Activated naive CD4-positive, alpha-beta T cell treated with anti-CD3 and anti-CD28 coated beads, Interleukin-2, amount 50 U/mL, for 72 hours (primary cell): ENCODE data around the gene XRN2. TPM values are rescaled to one million over a fixed set of nuclear protein-coding genes. Genes with fewer than 3 reads are reported as not detected.
"Not testable (repeated sequence)": the region's sequence is repeated elsewhere in the genome, so short reads cannot be mapped to it uniquely, and the experiment has no call there.

Experiments used
- ATAC-seq, 2 donors: fragments of 150-1000 bp; cut with Tn5 transposase; 2 replicates each; pipeline ENCODE4 v1.10.0; 2021; ENCODE audit warnings: mild to moderate bottlenecking in 2 of 2, moderate library complexity in 2 of 2
- DNase-seq, 2 donors: peaks; one replicate each; pipeline ENCODE4 v3.0.0; 2021 to 2022; ENCODE audit warnings: low spot score in 2 of 2
- H3K27ac Mint-ChIP-seq, 2 donors: one replicate each; pipeline ENCODE4 v1.8.0; 2022; ENCODE audit warnings: mild to moderate bottlenecking in 2 of 2, mixed read lengths in 2 of 2
- H3K36me3 Mint-ChIP-seq, 2 donors: one replicate each; pipeline ENCODE4 v1.8.0; 2022; ENCODE audit warnings: mixed read lengths in 2 of 2
- H3K9me3 Mint-ChIP-seq, 2 donors: one replicate each; pipeline ENCODE4 v1.8.0; 2022; ENCODE audit warnings: mixed read lengths in 2 of 2
- total RNA-seq, 2 donors: library from RNA; stranded (reverse); gene quantifications; one replicate each; pipeline ENCODE4 v1.2.3, GENCODE V29; 2022

XRN2 gene
- total RNA-seq, 2 donors from 2014 or later = 55.5 to 87.4 TPM

GRCh38 chr20:21361266-21361665, 58.1 kb downstream of the XRN2 start:
- H3K36me3 Mint-ChIP-seq = peaks cover 15 to 34% of the 10 kb centered on the region in 2 donors
- H3K9me3 Mint-ChIP-seq = no peaks in the 10 kb centered on the region
- peak overlapping the region in 1 of 2 donors; percentile 46 for H3K27ac Mint-ChIP-seq
- DNase-seq (no peak), ATAC-seq (peak in 1 of 2 donors; percentile 32)

DNA sequence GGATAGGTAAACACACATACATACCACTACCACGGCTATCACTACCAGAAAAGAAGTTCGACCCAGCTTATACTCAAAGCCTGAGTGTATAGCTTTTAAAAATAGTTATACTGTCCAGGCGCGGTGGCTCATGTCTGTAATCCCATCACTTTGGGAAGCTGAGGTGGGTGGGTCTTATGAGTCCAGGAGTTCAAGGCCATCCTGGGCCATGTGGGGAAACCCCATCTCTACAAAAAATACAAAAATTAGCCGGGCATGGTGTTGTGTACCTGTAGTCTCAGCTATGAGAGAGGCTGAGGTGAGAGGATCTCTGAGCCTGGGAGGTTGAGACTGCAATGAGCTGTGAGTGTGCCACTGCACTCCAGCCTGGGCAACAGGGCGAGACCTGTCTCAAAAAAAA, 61.3 kb downstream of the XRN2 start:
- DNase-seq = no peak
- H3K9me3 Mint-ChIP-seq = no peaks in the 10 kb centered on the region
- peaks cover 14 to 41% of the 10 kb centered on the region in 2 donors for H3K36me3 Mint-ChIP-seq
- ATAC-seq = no peak
- no peak overlapping the region for H3K27ac Mint-ChIP-seq

- no peak overlapping the region for H3K27ac Mint-ChIP-seq
- peaks cover 5 to 30% of the 10 kb centered on the region in 2 donors for H3K36me3 Mint-ChIP-seq
- DNase-seq (no peak), ATAC-seq (no peak)
- H3K9me3 Mint-ChIP-seq = no peaks in the 10 kb centered on the region
These were observed 62.6 kb downstream of the XRN2 start for GRCh38 chr20:21365771-21366170.

DNA sequence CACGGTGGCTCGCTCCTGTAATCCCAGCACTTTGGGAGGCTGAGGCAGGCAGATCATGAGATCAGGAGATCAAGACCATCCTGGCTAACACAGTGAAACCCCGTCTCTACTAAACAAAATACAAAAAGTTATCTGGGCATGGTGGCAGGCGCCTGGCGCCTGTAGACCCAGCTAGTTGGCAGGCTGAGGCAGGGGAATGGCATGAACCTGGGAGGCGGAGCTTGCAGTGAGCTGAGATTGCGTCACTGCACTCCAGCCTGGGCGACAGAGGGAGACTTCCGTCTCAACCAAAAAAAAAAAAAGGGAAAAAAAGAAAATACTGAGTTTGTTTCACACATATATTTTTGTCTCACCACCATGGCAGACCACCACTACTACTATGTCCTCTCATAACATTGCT, 63.1 kb downstream of the XRN2 start:
- not testable (repeated sequence) for DNase-seq, H3K27ac Mint-ChIP-seq, H3K9me3 Mint-ChIP-seq, ATAC-seq
- H3K36me3 Mint-ChIP-seq = peaks cover 5 to 30% of the 10 kb centered on the region in 2 donors

DNA sequence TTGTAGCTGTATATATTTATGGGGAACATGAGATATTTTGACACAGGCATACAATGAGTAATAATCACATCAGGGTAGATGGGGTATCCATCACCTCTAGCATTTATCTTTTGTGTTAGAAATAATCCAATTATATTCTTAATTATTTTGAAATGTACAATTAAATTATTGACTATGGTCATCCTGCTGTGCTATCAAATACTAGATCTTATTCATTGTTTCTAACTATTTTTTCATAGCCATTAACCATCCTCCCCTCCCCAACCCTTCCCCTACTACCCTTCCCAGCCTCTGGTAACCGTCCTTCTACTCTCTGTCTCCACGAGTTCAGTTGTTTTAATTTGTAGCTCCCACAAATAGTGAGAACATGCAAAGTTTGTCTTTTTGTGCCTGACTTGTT, 65.7 kb downstream of the XRN2 start:
- no peak for DNase-seq
- H3K9me3 Mint-ChIP-seq = no peaks in the 10 kb centered on the region
- ATAC-seq = no peak
- peaks cover 9 to 16% of the 10 kb centered on the region in 2 donors for H3K36me3 Mint-ChIP-seq
- H3K27ac Mint-ChIP-seq = no peak overlapping the region

DNA sequence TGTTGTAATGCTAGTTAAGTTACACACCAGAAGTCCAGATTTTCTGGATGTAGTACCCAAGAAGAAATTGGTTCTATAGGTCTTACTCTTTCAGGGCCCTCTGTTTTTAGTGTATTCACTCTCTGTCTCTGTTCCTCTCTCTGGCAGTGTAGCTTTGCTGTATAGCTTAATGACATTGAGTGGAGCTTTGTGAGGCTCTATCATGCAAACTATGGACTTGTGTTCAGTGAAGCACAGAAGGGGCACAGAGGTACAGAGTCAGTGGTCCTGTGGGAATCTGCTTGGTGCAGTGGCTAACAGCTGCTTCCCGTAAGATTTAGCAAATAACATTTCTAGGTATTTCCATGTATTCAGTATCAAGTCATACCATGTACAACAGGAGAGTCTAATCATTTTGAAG, 68.1 kb downstream of the XRN2 start:
- DNase-seq (no peak), ATAC-seq (no peak)
- H3K27ac Mint-ChIP-seq = no peak overlapping the region
- H3K9me3 Mint-ChIP-seq = no peaks in the 10 kb centered on the region
- peaks cover 9 to 16% of the 10 kb centered on the region in 2 donors for H3K36me3 Mint-ChIP-seq

DNA sequence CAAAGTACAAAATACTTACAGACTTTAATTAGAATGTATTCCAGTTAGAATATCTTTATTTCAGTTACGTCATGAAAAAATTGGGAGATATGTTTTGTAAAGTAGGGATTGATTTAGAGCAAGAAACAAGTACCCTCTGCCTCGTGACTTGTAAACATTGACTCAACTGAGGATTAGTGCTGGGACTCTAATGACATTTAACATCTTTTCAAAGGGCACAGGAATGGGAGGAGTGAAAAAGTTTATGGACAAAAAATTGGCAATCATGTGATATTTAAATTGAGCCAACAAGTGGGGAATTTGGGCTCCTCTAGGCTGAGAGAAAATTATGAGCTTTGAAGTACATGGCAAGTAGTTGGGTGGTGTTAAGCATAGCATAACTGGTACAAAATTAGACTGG, 68.9 kb downstream of the XRN2 start:
- no peak for ATAC-seq
- Mint-ChIP-seq H3K9me3 (no peaks in the 10 kb centered on the region), H3K27ac (no peak overlapping the region), H3K36me3 (peaks cover 7 to 9% of the 10 kb centered on the region in 2 donors)
- DNase-seq = no peak

DNA sequence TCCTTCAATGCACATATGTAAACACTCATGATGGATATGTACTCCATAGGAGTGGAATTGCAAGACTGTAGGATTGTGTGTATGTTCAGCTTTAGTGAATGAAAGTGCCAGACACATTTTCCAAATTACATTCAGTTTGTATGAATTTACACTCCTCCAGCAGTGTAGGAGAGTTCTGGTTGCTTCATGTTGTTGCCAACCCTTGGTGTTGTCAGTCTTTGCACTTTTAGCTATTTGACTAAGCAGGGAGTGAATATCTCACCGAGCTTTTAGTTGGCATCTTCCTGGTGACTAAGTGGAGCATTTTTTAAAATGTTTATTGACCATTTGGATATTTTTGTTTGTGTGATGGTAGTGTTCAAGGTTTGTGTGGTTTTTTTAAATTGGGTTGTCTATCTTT, 70.3 kb downstream of the XRN2 start:
- peaks cover 5 to 9% of the 10 kb centered on the region in 2 donors for H3K36me3 Mint-ChIP-seq
- DNase-seq (no peak), ATAC-seq (no peak)
- no peaks in the 10 kb centered on the region for H3K9me3 Mint-ChIP-seq
- H3K27ac Mint-ChIP-seq = no peak overlapping the region

DNA sequence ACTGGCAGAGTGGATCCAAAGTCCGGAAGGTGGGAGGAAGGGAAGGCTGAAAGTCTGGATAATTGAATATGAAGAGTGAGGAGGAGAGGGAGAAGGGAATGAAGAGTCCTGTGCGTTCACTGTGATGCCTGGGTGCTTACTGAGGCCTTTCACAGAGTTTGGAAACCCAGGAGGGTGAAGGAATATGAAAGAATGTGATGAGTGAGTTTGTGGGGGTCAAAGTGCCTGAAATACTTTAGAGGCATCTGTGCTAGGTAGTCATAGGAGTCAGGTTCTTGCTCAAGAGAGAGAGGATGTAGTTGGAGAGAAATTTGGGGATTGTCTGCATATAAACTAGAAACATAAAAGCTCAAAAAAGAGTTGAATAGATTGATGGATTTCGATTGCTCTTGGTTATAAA, 73.5 kb downstream of the XRN2 start:
- no peaks in the 10 kb centered on the region for H3K9me3 Mint-ChIP-seq
- peak overlapping the region in 1 of 2 donors; percentile 31 for H3K27ac Mint-ChIP-seq
- peaks cover 0 to 19% of the 10 kb centered on the region in 2 donors for H3K36me3 Mint-ChIP-seq
- no peak for DNase-seq
- ATAC-seq = no peak

DNA sequence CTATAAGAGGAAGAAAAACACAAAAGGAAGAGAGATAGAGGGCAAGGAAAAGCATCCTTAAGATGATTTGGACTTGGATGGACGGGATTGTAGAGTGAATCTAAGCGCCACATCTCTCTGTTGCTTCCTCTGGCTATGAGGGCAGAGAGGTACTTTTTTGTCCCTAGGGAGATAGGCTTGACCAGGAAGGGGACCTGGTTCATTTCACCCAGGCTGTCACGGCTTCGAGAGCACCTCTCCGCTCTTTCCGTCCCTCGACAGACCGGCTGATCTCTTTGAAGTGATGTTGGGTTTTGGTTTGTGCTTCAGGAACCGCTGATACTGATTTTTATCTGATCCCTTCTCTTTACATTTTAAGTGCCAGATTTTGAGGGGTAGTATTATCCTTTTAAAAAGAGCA, 74.6 kb downstream of the XRN2 start:
- Mint-ChIP-seq H3K27ac (peak overlapping the region in 1 of 2 donors; percentile 52), H3K36me3 (peaks cover 0 to 15% of the 10 kb centered on the region in 2 donors), H3K9me3 (no peaks in the 10 kb centered on the region)
- no peak for DNase-seq
- no peak for ATAC-seq

DNA sequence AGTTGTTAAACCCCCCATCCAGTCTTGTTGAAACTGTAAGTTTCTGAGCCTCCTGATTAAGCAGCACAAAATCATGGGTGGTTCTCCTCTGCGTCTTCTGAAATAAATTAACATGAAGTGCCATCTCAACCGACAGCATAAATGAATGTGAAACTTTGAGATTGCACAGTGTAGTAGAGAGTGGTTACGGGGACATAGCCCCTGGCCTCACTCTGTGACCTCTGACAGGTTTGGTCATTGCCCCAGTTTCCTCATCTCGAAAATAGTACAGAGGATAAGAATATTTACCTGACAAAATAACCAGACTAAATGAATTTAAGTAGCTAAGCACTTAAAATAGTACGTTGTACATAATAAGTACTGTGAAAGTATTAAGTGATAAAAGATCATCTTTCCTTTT, 75.1 kb downstream of the XRN2 start:
- Mint-ChIP-seq H3K36me3 (peaks cover 0 to 15% of the 10 kb centered on the region in 2 donors), H3K9me3 (no peaks in the 10 kb centered on the region), H3K27ac (no peak overlapping the region)
- ATAC-seq (no peak), DNase-seq (no peak)

- Mint-ChIP-seq H3K27ac (no peak overlapping the region), H3K9me3 (no peaks in the 10 kb centered on the region), H3K36me3 (peaks cover 0 to 15% of the 10 kb centered on the region in 2 donors)
- ATAC-seq = no peak
- no peak for DNase-seq
These were observed 77.6 kb downstream of the XRN2 start for GRCh38 chr20:21380711-21381110.

DNA sequence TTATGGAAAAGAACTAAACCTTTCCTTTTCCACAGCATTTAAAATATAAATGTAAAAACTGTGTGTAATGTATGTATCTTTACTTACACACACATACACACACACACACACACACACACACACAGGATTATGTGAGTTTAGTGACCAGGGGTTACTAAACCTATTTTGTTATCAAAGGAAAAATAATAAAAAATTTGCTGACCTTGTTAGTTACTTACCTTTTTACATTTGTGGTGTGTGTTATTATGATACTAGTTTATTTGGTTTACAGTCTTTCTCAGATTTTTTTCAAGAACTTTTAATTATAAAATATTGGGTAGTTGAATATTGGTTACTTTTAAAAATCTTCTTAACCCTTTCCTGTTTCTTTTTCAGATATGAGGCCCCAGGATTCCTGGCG, 78.5 kb downstream of the XRN2 start:
- no peaks in the 10 kb centered on the region for H3K9me3 Mint-ChIP-seq
- H3K27ac Mint-ChIP-seq = no peak overlapping the region
- no peak for DNase-seq
- peaks cover 0 to 15% of the 10 kb centered on the region in 2 donors for H3K36me3 Mint-ChIP-seq
- ATAC-seq = no peak

- Mint-ChIP-seq H3K27ac (no peak overlapping the region), H3K36me3 (peaks cover 9 to 19% of the 10 kb centered on the region in 2 donors), H3K9me3 (no peaks in the 10 kb centered on the region)
- no peak for ATAC-seq
- no peak for DNase-seq
These were observed 81.3 kb downstream of the XRN2 start for GRCh38 chr20:21384308-21384892.

- Mint-ChIP-seq H3K9me3 (no peaks in the 10 kb centered on the region), H3K27ac (no peak overlapping the region), H3K36me3 (peaks cover 6 to 9% of the 10 kb centered on the region in 2 donors)
- ATAC-seq = no peak
- no peak for DNase-seq
These were observed 83.0 kb downstream of the XRN2 start for GRCh38 chr20:21386111-21386510.

- Mint-ChIP-seq H3K36me3 (peaks cover 10 to 15% of the 10 kb centered on the region in 2 donors), H3K9me3 (no peaks in the 10 kb centered on the region), H3K27ac (no peak overlapping the region)
- DNase-seq (no peak), ATAC-seq (no peak)
These were observed 84.4 kb downstream of the XRN2 start for GRCh38 chr20:21387528-21387927.

DNA sequence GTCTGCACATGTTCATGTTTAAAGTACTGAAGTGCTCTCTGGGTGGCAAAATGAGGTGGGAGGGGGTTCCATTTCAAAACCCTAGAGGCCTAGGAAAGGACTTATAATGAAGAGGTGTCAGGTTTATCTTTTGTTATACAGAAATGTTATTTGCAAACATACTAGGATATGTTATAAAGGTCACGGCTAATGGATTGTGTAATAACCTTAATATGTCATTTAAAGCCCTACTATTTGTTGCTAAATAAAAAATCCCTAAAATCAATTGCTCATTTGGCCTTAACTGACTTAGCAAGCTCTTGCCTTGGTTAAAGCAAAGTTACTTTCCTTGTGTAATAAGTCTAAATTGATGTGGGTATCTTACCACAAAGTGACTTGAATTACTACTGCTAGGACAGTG, 85.4 kb downstream of the XRN2 start:
- Mint-ChIP-seq H3K36me3 (peaks cover 10 to 15% of the 10 kb centered on the region in 2 donors), H3K9me3 (no peaks in the 10 kb centered on the region), H3K27ac (no peak overlapping the region)
- ATAC-seq = no peak
- no peak for DNase-seq

- DNase-seq (no peak), ATAC-seq (no peak)
- H3K9me3 Mint-ChIP-seq = no peaks in the 10 kb centered on the region
- no peak overlapping the region for H3K27ac Mint-ChIP-seq
- peaks cover 10 to 15% of the 10 kb centered on the region in 2 donors for H3K36me3 Mint-ChIP-seq
These were observed 86.2 kb downstream of the XRN2 start for GRCh38 chr20:21389368-21389767.
